Measurements from ENCODE around the gene EPB41L4A.

EPB41L4A gene

DNA sequence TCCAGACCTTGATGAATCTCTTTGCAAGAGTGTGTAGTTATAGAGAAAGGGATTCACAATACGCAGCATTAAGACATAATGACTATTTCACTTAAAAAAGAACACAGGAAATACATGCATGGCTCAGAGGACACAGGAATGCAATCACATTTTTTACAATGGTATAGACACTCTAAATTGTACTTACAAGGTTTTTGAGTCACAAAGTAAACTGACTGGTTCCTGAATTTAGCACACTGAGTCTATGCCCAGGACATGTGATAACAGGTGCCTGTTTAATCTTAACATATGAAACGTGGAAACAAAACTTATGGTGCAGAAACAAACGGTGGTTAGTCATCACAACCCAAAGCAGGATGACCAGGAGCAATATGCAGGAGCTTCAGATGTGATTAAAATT, 6.7 kb downstream of the EPB41L4A start:
- no peak overlapping the region for H3K4me3 ChIP-seq (ENCODE audit: low read depth, low read length)
- DNase-seq (ENCODE audit: low read depth) = no peak
- TF ChIP-seq, protein P1, sequence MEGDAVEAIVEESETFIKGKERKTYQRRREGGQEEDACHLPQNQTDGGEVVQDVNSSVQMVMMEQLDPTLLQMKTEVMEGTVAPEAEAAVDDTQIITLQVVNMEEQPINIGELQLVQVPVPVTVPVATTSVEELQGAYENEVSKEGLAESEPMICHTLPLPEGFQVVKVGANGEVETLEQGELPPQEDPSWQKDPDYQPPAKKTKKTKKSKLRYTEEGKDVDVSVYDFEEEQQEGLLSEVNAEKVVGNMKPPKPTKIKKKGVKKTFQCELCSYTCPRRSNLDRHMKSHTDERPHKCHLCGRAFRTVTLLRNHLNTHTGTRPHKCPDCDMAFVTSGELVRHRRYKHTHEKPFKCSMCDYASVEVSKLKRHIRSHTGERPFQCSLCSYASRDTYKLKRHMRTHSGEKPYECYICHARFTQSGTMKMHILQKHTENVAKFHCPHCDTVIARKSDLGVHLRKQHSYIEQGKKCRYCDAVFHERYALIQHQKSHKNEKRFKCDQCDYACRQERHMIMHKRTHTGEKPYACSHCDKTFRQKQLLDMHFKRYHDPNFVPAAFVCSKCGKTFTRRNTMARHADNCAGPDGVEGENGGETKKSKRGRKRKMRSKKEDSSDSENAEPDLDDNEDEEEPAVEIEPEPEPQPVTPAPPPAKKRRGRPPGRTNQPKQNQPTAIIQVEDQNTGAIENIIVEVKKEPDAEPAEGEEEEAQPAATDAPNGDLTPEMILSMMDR (IDR thresholded peaks at IDR 0.05; ENCODE audit: low read depth, low read length, missing control alignments) = no peak

DNA sequence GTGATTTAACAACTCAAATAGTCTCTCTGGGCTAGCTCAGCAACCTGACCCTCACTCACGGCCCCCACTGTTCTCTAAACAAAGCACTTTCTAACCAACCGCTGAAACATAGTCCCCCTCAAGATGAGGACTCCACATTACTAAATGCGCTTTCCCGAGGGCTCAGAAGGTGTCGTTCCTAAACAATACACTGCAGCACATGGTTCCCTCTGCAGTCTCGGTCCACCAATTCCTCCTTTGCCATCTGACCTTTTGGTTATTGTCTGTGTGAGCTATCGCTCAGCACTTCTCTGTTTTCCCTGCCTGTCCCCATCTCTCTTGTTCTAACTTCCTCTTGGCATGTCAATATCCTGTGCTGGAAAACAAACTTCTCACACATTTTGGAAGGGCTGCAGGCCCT, 7.2 kb downstream of the EPB41L4A start:
- TF ChIP-seq, protein P1 (IDR thresholded peaks at IDR 0.05; ENCODE audit: low read depth, low read length, missing control alignments) = no peak
- no peak overlapping the region for H3K4me3 ChIP-seq (ENCODE audit: low read depth, low read length)
- DNase-seq (ENCODE audit: low read depth) = no peak

GRCh38 chr5:112407666-112408065, 11.4 kb downstream of the EPB41L4A start:
- TF ChIP-seq, protein P1 (IDR thresholded peaks at IDR 0.05; ENCODE audit: low read depth, low read length, missing control alignments) = no peak
- H3K4me3 ChIP-seq (ENCODE audit: low read depth, low read length) = no peak overlapping the region
- no peak for DNase-seq (ENCODE audit: low read depth)

DNA sequence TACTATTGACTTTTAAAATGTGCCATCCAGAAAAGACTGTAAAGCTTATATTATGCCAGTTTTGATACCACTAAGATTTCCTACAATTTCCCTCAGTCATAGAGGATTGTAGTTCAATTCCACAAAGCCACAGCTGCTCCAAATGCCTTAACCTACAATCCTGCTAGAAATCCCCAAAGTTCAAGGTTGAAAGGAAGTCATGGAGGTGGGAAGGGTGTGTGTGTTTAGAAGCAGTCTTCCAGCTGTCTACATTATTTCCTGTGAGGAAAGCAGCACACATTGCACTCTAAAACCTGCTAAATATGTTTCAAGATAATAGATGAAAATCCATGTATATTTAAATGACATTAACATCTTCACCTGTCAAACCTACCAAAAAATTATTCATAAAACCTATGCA, 11.8 kb downstream of the EPB41L4A start:
- TF ChIP-seq, protein P1 (IDR thresholded peaks at IDR 0.05; ENCODE audit: low read depth, low read length, missing control alignments) = no peak
- no peak overlapping the region for H3K4me3 ChIP-seq (ENCODE audit: low read depth, low read length)
- DNase-seq (ENCODE audit: low read depth) = no peak

DNA sequence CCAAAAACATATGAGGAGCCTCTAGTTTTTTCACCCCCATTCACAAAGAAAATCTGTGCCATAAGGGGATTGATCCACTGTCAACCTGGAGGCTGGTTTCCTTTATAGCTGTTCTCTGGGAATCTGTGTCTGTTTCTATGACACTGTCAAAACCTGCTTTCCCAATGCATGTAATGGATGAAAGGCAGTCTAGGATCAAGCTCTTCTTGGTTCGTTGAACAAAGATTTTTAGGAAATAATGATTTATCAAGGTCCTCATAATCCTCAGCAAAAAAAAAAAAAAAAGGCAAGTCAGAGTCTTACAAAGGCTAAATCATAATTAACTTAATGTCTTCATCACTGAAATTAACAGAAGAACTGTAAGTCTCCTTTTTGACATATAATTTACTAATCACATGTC, 16.0 kb downstream of the EPB41L4A start:
- no peak for DNase-seq (ENCODE audit: low read depth)
- TF ChIP-seq, protein P1 (IDR thresholded peaks at IDR 0.05; ENCODE audit: low read depth, low read length, missing control alignments) = no peak

GRCh38 chr5:112401924-112402323, 17.2 kb downstream of the EPB41L4A start:
- no peak overlapping the region for H3K4me3 ChIP-seq (ENCODE audit: low read depth, low read length)
- TF ChIP-seq, protein P1 (IDR thresholded peaks at IDR 0.05; ENCODE audit: low read depth, low read length, missing control alignments) = no peak
- DNase-seq (ENCODE audit: low read depth) = no peak

More for the DNA sequence above, 16.0 kb downstream of the EPB41L4A start:
- no peak overlapping the region for H3K4me3 ChIP-seq (ENCODE audit: low read depth, low read length)

GRCh38 chr5:112397690-112398089, 21.4 kb downstream of the EPB41L4A start:
- DNase-seq (ENCODE audit: low read depth) = no peak
- no peak overlapping the region for H3K4me3 ChIP-seq (ENCODE audit: low read depth, low read length)
- TF ChIP-seq, protein P1 (IDR thresholded peaks at IDR 0.05; ENCODE audit: low read depth, low read length, missing control alignments) = no peak
